Mucosa of rectum (tissue), 2 donors: Measurements from ENCODE around the gene FHIT.

Experiments used
- H3K27ac ChIP-seq, 2 donors: one replicate each; pipeline ENCODE4 v1.7.0; 2013; ENCODE audit warnings: inconsistent platforms in 2 of 2, low read depth in 2 of 2, low read length in 2 of 2
- H3K27me3 ChIP-seq, 2 donors: one replicate each; pipeline ENCODE4 v1.7.0; 2013; ENCODE audit warnings: low read length in 2 of 2; ENCODE audit not compliant: control insufficient read depth in 2 of 2, insufficient read depth in 2 of 2
- H3K36me3 ChIP-seq, 2 donors: one replicate each; pipeline ENCODE4 v1.7.0; 2013; ENCODE audit warnings: low read length in 2 of 2; ENCODE audit not compliant: control insufficient read depth in 2 of 2, insufficient read depth in 2 of 2
- H3K4me1 ChIP-seq, 2 donors: one replicate each; pipeline ENCODE4 v1.7.0; 2013; ENCODE audit warnings: low read length in 2 of 2, mild to moderate bottlenecking in 1 of 2; ENCODE audit not compliant: control insufficient read depth in 2 of 2, insufficient read depth in 2 of 2
- H3K4me3 ChIP-seq, 2 donors: one replicate each; pipeline ENCODE4 v1.7.0; 2013; ENCODE audit warnings: low read length in 2 of 2
- H3K9ac ChIP-seq, 2 donors: one replicate each; pipeline ENCODE4 v1.7.0; 2013; ENCODE audit warnings: low read length in 2 of 2, low read depth in 1 of 2, mild to moderate bottlenecking in 1 of 2
- H3K9me3 ChIP-seq, 2 donors: one replicate each; pipeline ENCODE4 v1.7.0; 2013; ENCODE audit warnings: low read length in 2 of 2; ENCODE audit not compliant: control insufficient read depth in 2 of 2
- donor health status: healthy.
- donor health status: Normal muscosa, but diverticular disease.

FHIT gene

GRCh38 chr3:60220768-60221167 is 1030.5 kb downstream of the FHIT start:
- H3K4me1 ChIP-seq, result no peaks in the 10 kb centered on the region
- H3K36me3 ChIP-seq, result no peaks in the 10 kb centered on the region
- H3K9ac ChIP-seq, result no peak overlapping the region
- H3K27ac ChIP-seq, result no peak overlapping the region
- H3K27me3 ChIP-seq, result no peaks in the 10 kb centered on the region
- H3K9me3 ChIP-seq, result no peaks in the 10 kb centered on the region
- no peak overlapping the region for H3K4me3 ChIP-seq

GRCh38 chr3:60219501-60219900 is 1031.8 kb downstream of the FHIT start:
- Histone ChIP-seq H3K27ac (no peak overlapping the region), H3K27me3 (no peaks in the 10 kb centered on the region), H3K4me3 (no peak overlapping the region), H3K36me3 (no peaks in the 10 kb centered on the region), H3K9ac (no peak overlapping the region), H3K4me1 (no peaks in the 10 kb centered on the region), H3K9me3 (no peaks in the 10 kb centered on the region)

- no peaks in the 10 kb centered on the region for H3K36me3 ChIP-seq
- no peaks in the 10 kb centered on the region for H3K4me1 ChIP-seq
- no peaks in the 10 kb centered on the region for H3K9me3 ChIP-seq
- no peak overlapping the region for H3K4me3 ChIP-seq
- no peaks in the 10 kb centered on the region for H3K27me3 ChIP-seq
- H3K9ac ChIP-seq, result no peak overlapping the region
- H3K27ac ChIP-seq, result no peak overlapping the region
Measured at GRCh38 chr3:60217156-60217911, 1033.9 kb downstream of the FHIT start.

GRCh38 chr3:60216462-60217075 is 1034.7 kb downstream of the FHIT start:
- Histone ChIP-seq H3K27ac (no peak overlapping the region), H3K4me3 (no peak overlapping the region), H3K9me3 (no peaks in the 10 kb centered on the region), H3K27me3 (no peaks in the 10 kb centered on the region), H3K36me3 (no peaks in the 10 kb centered on the region), H3K4me1 (no peaks in the 10 kb centered on the region), H3K9ac (no peak overlapping the region)

GRCh38 chr3:60215946-60216345 is 1035.3 kb downstream of the FHIT start:
- H3K4me1 ChIP-seq, result no peaks in the 10 kb centered on the region
- H3K9ac ChIP-seq, result no peak overlapping the region
- no peak overlapping the region for H3K4me3 ChIP-seq
- no peak overlapping the region for H3K27ac ChIP-seq
- no peaks in the 10 kb centered on the region for H3K27me3 ChIP-seq
- H3K36me3 ChIP-seq, result no peaks in the 10 kb centered on the region
- no peaks in the 10 kb centered on the region for H3K9me3 ChIP-seq

- Histone ChIP-seq H3K9ac (no peak overlapping the region), H3K4me1 (no peaks in the 10 kb centered on the region), H3K9me3 (no peaks in the 10 kb centered on the region), H3K36me3 (no peaks in the 10 kb centered on the region), H3K27me3 (no peaks in the 10 kb centered on the region), H3K4me3 (no peak overlapping the region), H3K27ac (no peak overlapping the region)
Measured at GRCh38 chr3:60207905-60208304, 1043.3 kb downstream of the FHIT start.

GRCh38 chr3:60206206-60206605 is 1045.0 kb downstream of the FHIT start:
- Histone ChIP-seq H3K9ac (no peak overlapping the region), H3K9me3 (no peaks in the 10 kb centered on the region), H3K27me3 (no peaks in the 10 kb centered on the region), H3K36me3 (no peaks in the 10 kb centered on the region), H3K4me3 (no peak overlapping the region), H3K4me1 (no peaks in the 10 kb centered on the region), H3K27ac (no peak overlapping the region)

GRCh38 chr3:60202052-60202726 is 1049.1 kb downstream of the FHIT start:
- Histone ChIP-seq H3K36me3 (no peaks in the 10 kb centered on the region), H3K9ac (no peak overlapping the region), H3K4me3 (no peak overlapping the region), H3K27ac (no peak overlapping the region), H3K27me3 (no peaks in the 10 kb centered on the region), H3K4me1 (no peaks in the 10 kb centered on the region), H3K9me3 (no peaks in the 10 kb centered on the region)

GRCh38 chr3:60199306-60199705 is 1051.9 kb downstream of the FHIT start:
- H3K36me3 ChIP-seq, result no peaks in the 10 kb centered on the region
- no peak overlapping the region for H3K9ac ChIP-seq
- no peaks in the 10 kb centered on the region for H3K27me3 ChIP-seq
- H3K4me1 ChIP-seq, result no peaks in the 10 kb centered on the region
- H3K27ac ChIP-seq, result no peak overlapping the region
- H3K9me3 ChIP-seq, result no peaks in the 10 kb centered on the region
- no peak overlapping the region for H3K4me3 ChIP-seq

- H3K9ac ChIP-seq, result no peak overlapping the region
- H3K4me3 ChIP-seq, result no peak overlapping the region
- no peak overlapping the region for H3K27ac ChIP-seq
- H3K27me3 ChIP-seq, result no peaks in the 10 kb centered on the region
- H3K36me3 ChIP-seq, result no peaks in the 10 kb centered on the region
- H3K4me1 ChIP-seq, result no peaks in the 10 kb centered on the region
- H3K9me3 ChIP-seq, result no peaks in the 10 kb centered on the region
Measured at GRCh38 chr3:60198179-60198720, 1053.0 kb downstream of the FHIT start.
